SH-SY5Y (cell line): ENCODE data around the gene TMEM200C.

Experiments used
- GATA2 ChIP-seq: IDR thresholded peaks from 2 replicates; pipeline ENCODE4 v1.6.1; 2011; ENCODE audit warnings: mild to moderate bottlenecking, low read depth, low read length
- GATA3 ChIP-seq: IDR thresholded peaks from 2 replicates; pipeline ENCODE4 v1.6.1; 2011; ENCODE audit warnings: low read depth, mild to moderate bottlenecking, low read length, moderate library complexity

- TF ChIP-seq GATA2 (no peak), GATA3 (no peak)
These were observed 55.3 kb downstream of the TMEM200C start for GRCh38 chr18:5840025-5840424.
